Prostate gland (tissue), 2 donors: ENCODE data around the gene DOCK7.

Experiments
- CTCF ChIP-seq, 4 experiments: fragments of 200-600 bp in 2 of 4; fragments of 450-650 bp in 2 of 4; sonication (generic) in 2 of 4; IDR thresholded peaks; 1 replicate in 3 of 4; 2 replicates in 1 of 4; pipeline ENCODE4 v1.5.1; 2016 to 2019; ENCODE audit warnings: antibody characterized with exemption in 4 of 4, mild to moderate bottlenecking in 2 of 4, moderate library complexity in 2 of 4
- POLR2A ChIP-seq: fragments of 450-650 bp; IDR thresholded peaks from one replicate; pipeline ENCODE4 v1.6.1; 2016; ENCODE audit warnings: antibody characterized with exemption, mild to moderate bottlenecking
- POLR2AphosphoS5 ChIP-seq: sonication (generic); formaldehyde crosslinking; IDR thresholded peaks from one replicate; pipeline ENCODE4 v1.6.1; 2017; ENCODE audit warnings: antibody characterized with exemption

- no peak for TF ChIP-seq POLR2A
- no peak for TF ChIP-seq CTCF (IDR thresholded peaks at IDR 0.05)
- TF ChIP-seq POLR2AphosphoS5, result no peak
Measured at GRCh38 chr1:62589321-62589720, 98.9 kb downstream of the DOCK7 start.
